GM18508 (cell line): Measurements from ENCODE around the gene SMG6.
"Not testable (repeated sequence)": the region's sequence is repeated elsewhere in the genome, so short reads cannot be mapped to it uniquely, and the experiment has no call there.

Experiments used
- ATAC-seq: cut with Tn5 transposase; IDR thresholded peaks from one replicate; pipeline ENCODE4 v1.9.1; 2021; ENCODE audit warnings: moderate number of reproducible peaks; ENCODE audit not compliant: insufficient read depth, unreplicated experiment

The SMG6 gene

DNA sequence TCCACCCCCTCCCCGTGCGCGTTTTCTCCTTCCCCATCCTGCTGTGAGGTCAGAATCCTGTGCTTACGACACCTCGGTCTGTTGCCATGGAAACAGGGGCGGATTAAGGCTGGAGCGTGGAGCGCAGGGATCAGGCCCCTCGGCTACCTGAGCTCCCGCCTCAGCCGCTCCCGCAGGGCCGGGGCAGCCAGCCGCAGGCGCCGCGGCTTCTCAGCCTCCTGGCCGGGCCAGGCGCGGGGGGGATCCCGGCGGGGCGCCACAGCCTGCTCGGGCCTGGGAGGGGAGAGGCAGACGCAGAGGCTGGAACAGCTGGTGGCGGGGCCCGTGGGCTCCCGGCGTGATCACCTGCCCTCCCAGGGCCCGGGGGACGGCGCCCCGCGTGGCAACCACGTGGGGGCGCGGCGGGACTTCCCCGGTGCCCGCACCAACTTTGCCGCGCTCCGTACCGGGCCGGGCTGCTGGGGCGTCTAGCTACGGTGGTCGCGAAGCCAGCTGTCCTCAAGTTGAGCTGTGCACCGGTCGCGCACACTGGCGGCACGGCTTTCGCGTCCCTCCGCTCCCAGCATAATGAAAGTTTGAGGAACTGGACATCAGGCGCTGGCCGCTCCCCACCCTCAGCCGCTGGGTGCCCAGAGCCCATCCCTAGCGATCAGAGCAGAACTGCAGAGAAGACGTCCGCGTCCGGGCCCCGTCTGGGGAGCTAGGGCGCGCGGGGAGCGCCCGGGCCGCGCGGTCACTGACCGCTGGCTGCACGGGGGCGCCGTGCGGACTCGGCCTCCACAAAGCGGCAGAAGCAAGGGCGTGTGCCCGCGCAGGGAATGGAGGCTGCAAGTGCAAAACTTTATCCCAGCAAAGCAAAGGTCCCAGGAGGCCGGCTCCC is 279.7 kb downstream of the SMG6 start:
- no peak for ATAC-seq

DNA sequence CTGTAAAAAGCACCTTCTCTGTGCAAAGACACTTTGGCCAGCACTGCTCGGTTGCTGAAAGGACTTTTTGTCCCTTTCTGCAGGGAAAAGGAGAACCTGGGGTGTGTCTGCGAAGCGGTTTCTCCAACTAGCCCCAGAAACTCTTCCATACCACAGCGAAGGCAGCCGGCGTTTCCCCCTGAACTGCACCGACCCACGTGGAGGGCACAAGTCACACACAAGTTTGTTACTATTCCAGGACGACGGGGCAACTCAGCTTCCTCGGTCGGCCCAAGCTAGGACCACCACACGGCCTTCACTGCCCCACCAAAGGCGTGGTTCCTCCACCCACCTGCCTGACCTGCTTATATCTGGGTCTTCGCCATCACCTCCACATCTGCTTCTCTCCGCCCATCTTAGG is 280.3 kb downstream of the SMG6 start:
- ATAC-seq = no peak

DNA sequence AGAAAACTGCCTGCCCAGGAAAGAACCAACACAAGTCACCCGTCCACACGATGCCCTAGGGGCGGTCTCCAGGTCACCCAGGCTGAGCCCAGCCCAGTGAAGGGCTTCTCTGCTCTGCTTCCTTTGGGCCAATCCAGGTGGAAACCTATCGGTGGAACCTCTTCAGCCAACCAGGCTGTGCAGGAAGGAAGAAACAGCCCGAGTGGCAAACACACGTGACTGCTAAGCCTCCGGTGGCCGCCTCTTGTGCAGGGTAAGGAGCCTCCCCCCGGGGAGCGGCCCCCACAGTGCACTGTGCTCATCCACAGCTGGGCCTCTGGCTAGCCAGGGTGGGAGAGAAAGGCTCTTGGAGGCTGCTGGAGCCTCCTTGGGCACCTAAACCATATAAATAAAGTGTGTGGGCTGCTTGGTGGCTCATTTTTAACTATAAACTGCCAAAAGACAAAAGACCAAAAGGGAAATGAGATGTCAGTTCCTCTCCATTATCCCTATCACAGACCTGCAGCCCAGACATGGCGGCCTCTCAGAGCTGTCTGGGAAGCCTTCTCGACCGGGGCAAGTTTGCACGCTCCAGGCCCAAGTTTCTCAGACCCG is 280.8 kb downstream of the SMG6 start:
- no peak for ATAC-seq

DNA sequence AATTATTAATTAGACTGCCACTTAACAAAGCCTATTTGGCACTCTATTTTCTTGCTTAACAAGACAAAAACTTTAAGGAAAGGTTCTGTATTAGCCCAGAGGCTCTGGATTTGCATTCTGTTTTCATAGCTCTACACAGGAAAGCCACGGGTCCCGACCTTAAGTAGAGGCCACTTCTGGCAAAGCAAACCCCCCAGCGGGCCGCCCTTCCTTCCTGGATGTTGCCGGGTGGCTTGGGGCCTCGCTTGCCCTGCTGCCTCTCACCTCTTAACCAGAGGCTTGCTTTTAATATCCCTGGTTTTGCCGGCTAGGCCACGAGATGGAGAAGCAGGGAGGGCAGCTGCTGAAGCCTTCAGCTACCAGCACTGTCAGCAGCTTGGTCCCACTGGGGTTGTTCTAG is 282.9 kb downstream of the SMG6 start:
- no peak for ATAC-seq

DNA sequence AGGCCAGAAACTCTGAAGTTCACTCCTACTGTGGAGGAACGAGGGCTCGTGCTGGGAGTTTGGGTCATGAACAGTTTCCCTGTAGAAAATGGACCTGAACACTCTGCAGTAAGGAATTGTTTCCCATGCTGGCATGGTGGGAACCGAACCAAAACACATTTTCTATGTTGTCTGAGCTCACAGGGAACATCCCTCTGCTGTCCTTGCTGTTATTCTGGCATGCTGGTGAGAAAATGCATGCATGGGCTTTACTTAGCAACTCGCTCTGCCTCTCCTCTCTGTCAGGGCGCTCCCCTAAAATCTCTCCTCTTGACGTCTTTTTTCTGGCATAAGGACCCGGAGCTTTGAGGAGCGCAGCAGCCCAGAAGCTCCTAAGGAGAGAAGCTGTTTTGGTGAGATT is 283.9 kb downstream of the SMG6 start:
- ATAC-seq = no peak

DNA sequence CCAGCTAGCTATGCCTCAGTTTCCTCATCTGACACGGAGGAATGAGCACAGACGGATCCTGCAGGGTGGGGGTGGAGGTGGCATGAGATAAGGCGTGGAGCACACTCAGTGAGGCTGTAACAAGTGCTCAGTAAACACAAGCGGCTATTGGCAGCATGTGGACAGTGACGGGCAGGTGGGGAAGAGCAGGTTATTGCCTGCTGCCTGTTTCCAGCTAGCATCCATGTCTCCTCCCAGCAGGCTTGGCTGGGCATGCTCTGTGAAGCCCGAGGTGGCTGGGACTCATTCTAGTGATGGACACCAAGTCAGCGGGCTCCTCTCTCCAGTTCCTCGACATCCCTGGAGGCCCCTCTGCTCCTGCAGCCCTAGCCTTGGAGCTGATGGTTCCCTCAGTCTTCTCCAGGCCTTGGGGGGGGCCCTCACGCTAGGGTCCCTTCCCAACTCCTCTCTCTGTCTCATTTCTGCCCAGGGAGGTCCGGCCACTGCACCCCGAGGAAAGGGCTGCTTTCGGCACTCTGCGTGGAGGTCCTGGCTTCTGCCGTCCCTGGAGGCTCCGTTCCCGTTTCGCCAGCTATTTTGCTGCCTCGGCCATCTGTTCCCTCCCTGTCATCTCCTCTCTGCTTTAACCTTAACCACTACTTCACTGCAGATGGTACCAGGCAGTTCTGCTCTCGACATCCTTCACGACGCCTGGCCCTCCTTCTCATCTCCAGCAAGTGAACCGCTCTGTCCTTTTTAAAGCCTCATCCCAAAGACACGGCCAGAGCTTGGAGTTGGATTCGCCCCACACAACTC is 284.7 kb downstream of the SMG6 start:
- ATAC-seq = no peak

DNA sequence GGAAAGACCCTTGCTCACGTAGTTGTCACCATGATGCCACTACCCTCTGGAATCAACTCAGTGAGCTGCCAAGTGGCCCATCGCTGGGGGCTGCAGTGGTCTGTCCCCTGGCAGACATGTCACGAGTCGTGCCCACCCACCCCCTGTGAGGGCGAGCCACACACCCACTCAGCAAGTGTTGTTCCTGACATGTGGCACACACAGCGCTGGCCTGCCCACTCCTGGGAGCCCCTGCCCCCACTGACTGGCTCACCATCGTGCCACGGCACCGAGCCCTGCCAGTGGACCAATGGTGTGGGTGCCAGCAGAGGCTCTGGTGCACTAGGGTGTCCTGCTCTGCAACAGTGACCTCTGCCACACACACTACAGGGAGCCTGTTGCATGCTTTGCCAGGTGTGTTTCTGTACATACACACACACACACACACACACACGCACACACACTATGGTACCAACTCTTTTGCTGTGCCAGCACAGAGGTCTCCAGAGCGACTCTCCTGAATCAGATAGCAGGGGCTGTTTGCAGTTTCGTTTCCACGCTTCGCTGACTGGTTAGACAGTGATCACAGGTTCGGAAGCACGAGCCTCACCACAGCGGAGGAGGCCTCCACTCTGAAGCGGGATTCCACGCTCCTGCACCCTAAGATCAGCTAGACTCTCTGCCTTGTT is 286.2 kb downstream of the SMG6 start:
- no peak for ATAC-seq

DNA sequence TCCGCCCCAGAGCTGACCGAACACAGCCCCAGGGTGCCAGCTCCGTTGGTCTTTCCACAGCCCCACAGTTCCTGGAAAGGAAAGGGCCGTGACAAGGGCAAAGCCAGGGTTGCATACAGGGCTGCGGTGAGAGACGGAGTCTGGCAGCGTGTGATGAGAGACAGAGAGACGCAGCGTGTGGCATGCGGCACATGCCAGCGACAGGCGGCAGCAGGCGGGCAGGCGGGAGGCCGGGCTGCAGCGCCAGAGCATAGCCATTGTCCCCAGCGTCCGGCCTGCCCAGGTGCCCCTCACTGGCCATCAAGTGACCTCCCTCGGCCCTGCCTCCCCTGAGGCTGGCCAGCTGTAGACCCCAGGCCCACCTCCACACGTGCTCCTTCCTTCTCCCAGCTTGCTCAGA is 287.1 kb downstream of the SMG6 start:
- ATAC-seq = no peak

DNA sequence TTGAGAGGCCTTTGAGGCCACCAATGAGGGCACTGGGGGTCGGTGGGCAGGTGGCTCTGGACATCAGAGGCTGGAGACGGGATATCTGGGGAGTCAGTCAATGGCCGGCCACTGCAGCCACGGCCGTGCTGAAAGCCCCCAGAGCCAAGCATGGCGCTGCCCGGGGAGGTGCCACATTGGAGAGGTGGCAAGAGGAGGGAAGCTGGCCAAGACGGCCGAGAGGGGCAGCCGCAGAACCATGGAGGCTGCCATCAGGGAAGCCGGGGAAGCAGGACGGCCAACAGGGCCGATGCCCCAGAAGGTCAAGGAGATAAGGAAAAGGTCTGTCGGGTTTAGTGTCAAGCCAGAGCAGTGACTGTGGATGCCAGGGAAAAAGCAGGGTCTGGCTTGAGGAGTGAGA is 288.3 kb downstream of the SMG6 start:
- ATAC-seq = no peak

DNA sequence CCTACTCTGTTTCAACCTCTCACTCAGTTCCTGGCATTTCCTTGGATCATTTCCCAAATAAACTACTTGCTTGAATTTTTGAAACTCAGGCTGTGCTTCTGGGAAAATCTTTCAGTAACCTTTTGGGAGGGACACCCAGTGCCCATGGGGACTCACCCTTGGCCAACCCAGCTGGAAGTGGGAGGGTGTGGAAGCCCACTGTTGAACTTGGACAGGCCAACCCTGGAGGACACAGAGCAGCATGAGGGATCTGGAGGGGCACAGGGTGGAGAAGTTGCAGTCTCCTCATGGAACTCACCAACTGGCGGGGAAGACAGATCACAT is 289.6 kb downstream of the SMG6 start:
- no peak for ATAC-seq

DNA sequence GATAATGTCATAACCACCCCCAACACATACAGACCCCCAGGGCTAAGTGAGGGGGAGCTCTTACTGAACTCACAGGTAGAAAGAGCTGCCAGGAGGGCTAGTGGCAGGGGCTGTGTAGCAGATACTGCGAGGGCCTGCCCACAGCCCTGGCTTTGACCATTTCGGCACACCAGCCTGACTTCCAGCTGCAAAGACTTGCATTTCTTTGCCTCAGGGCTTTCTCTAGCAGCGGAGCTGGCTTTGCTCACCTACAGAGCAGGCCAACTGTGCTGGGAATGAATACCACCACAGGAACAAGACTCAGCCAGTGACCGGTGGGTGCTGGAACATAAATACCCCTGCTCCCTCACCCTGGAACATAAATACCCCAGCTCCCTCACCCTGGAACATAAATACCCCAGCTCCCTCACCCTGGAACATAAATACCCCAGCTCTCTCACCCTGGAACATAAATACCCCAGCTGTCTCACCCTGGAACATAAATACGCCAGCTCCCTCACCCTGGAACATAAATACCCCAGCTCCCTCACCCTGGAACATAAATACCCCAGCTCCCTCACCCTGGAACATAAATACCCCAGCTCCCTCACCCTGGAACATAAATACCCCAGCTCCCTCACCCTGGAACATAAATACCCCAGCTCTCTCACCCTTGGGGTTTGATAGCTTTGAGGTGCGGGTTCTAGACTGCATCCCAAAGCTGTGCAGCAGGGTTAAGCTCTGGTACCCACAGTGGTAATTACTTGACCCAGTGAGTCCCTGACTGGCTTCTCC is 290.2 kb downstream of the SMG6 start:
- not testable (repeated sequence) for ATAC-seq

DNA sequence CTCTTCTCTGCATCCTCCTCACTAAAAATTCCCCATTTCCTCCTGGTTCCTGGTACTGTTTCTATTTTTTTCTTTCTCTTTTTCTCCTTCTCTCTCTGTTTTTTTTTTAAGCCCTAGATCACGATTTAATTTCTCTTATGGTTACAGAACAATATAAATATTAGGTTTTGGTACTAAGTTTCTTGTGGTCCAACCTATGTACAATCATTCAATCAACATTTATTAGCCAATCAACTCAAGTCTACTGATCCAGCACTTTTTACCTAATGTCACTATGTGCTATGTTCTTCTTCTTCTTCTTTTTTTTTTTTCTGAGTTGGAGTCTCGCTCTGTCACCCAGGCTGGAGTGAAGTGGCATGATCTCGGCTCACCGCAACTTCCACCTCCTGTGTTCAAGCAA is 291.1 kb downstream of the SMG6 start:
- ATAC-seq = no peak

DNA sequence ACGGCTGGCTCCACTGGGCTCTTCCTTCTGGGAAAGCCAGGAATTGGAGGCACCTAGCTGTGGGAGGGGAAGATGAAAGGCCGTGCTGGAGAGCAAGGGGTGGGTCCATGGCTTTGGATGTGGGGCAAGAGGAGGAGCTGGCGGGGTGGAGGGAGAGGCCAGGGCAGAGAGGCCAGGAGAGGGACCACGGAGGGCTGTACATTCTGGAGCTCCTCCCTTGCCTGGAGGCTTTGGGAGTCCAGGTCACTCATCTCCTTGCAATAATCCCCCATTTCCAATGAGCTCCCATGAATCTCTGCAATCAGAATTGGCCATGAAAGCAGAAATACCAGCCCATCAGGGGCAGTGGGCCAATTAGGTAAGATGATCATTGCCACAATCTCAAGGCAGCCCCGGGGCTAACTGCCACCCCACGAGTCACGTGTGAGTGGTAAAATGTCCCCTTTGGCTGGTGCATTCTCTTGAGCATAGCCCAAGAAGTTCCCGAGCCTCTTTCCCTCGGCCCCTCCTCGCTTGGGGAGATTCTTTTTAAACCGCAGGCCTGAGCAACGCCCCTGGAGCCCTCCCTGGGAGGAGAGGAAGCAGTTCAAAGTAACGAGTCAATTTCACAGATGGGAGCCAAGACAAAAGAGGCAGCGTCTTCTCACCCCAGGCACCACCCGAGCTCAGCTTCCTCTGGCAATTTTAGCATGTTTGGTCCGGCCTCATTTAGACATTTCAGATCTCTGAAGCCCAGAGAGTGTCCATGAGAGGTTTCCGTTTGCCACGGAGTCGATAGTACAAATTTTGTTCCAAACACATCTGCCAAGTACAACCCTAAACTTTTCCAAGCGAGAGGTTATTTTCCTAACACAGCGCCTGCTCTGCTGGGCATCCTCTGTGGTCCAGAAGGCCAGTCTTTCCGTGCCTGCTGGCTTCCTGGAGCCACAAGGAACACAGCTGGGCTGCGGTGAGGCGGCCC is 291.9 kb downstream of the SMG6 start:
- ATAC-seq = no peak
